ENCODE measurements around the gene ACTN4. TPM values are rescaled to one million over a fixed set of nuclear protein-coding genes. Genes with fewer than 3 reads are reported as not detected.

ACTN4 gene
- total RNA-seq, 5 donors from 2014 or later (not counting 1 experiment from before 2014, with no cell fraction given) = 100.0 to 201 (median 175) TPM

DNA sequence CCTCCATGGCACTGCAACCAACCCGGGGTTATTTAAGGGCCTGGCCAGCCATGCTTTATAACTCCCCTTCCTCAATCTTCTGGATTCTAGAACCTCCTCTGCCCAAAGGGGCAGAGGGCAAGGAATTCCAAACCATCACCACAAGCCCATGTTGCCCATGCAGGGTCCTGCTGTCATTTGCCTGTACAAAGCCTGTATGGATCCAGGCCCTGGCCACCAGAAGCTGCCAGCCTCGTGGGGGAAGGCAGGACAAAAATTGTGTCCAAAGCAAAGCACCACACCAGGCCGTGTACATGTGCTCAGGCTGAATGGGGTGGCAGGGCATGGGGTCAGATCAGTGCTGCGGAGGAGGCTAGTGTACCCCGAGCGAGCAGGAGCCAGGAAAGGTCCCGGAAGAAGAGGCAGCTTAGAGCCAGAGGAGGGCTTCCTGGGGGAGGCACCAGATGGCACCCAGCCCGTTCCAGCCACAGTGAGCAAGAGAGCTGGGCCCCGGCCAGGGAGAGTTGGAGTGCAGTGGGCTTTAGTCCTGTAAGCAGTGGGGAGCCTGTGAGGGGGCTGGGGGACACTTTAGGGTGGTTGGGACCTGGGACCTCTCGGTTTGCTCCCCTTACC lies 61.1 kb downstream of the ACTN4 start:
- ATAC-seq (replicated peaks in 1 of 4) (no peak), DNase-seq (no peak)
- no peaks in the 10 kb centered on the region for H3K27me3 ChIP-seq (replicated peaks in 1 of 2; ENCODE audit: control insufficient read depth in 2 of 2, extremely low read depth in 1 of 2, insufficient read depth in 2 of 2, low read length in 1 of 2)
- POLR2A ChIA-PET = no interaction called here
- H3K4me3 Mint-ChIP-seq = no peak overlapping the region
- peaks cover 39% of the 10 kb centered on the region for H3K36me3 Mint-ChIP-seq
- no peaks in the 10 kb centered on the region for H3K9me3 Mint-ChIP-seq
- H3K4me1 Mint-ChIP-seq = no peaks in the 10 kb centered on the region
- H3K9me3 ChIP-seq = no peaks in the 10 kb centered on the region
- no peak overlapping the region for H3K27ac Mint-ChIP-seq
- no peaks in the 10 kb centered on the region for H3K4me1 ChIP-seq (ENCODE audit: control insufficient read depth in 1 of 2, extremely low read depth in 1 of 2, insufficient read depth in 2 of 2, low read length in 2 of 2)
- CTCF ChIA-PET = no interaction called here
- 95% methylated on average over 8 of the region's 10 CpGs for WGBS (ENCODE audit: insufficient coverage)
- H3K36me3 ChIP-seq (ENCODE audit: control insufficient read depth in 2 of 2, extremely low read depth in 1 of 2, insufficient read depth in 1 of 2, low read length in 1 of 2) = peaks cover 6 to 95% of the 10 kb centered on the region in 2 donors
- no peak overlapping the region for H3K27ac ChIP-seq (ENCODE audit: low read length)
- no peak overlapping the region for H3K4me3 ChIP-seq (ENCODE audit: control insufficient read depth in 1 of 2, extremely low read depth in 1 of 2, low read length in 1 of 2)
- H3K27me3 Mint-ChIP-seq = no peaks in the 10 kb centered on the region

GRCh38 chr19:38709119-38709518 lies 61.7 kb downstream of the ACTN4 start:
- 88% methylated on average over 9 of the region's 10 CpGs for WGBS (ENCODE audit: insufficient coverage)
- no peaks in the 10 kb centered on the region for H3K27me3 ChIP-seq (replicated peaks in 1 of 2; ENCODE audit: control insufficient read depth in 2 of 2, extremely low read depth in 1 of 2, insufficient read depth in 2 of 2, low read length in 1 of 2)
- no peaks in the 10 kb centered on the region for H3K9me3 Mint-ChIP-seq
- H3K4me1 Mint-ChIP-seq = no peaks in the 10 kb centered on the region
- H3K27ac ChIP-seq (ENCODE audit: low read length) = no peak overlapping the region
- H3K36me3 Mint-ChIP-seq = peaks cover 37% of the 10 kb centered on the region
- ChIA-PET CTCF (no interaction called here), POLR2A (no interaction called here)
- ATAC-seq (replicated peaks in 1 of 4) (no peak), DNase-seq (no peak)
- peaks cover 6 to 99% of the 10 kb centered on the region in 2 donors for H3K36me3 ChIP-seq (ENCODE audit: control insufficient read depth in 2 of 2, extremely low read depth in 1 of 2, insufficient read depth in 1 of 2, low read length in 1 of 2)
- no peak overlapping the region for H3K27ac Mint-ChIP-seq
- no peak overlapping the region for H3K4me3 ChIP-seq (ENCODE audit: control insufficient read depth in 1 of 2, extremely low read depth in 1 of 2, low read length in 1 of 2)
- no peaks in the 10 kb centered on the region for H3K27me3 Mint-ChIP-seq
- H3K4me1 ChIP-seq (ENCODE audit: control insufficient read depth in 1 of 2, extremely low read depth in 1 of 2, insufficient read depth in 2 of 2, low read length in 2 of 2) = no peaks in the 10 kb centered on the region
- H3K4me3 Mint-ChIP-seq = no peak overlapping the region
- no peaks in the 10 kb centered on the region for H3K9me3 ChIP-seq

GRCh38 chr19:38709671-38710415 lies 62.4 kb downstream of the ACTN4 start:
- no peak overlapping the region for H3K27ac ChIP-seq (ENCODE audit: low read length)
- no peak overlapping the region for H3K4me3 Mint-ChIP-seq
- ChIA-PET POLR2A (no interaction called here), CTCF (interaction anchor here in 1 of 2 donors (0.6 kb wide), 1 partner anchor 332 kb away, joined by 3 read pairs; no protein-coding TSS in a partner anchor)
- H3K27ac Mint-ChIP-seq = no peak overlapping the region
- H3K36me3 Mint-ChIP-seq = peaks cover 34% of the 10 kb centered on the region
- H3K9me3 ChIP-seq = no peaks in the 10 kb centered on the region
- no peaks in the 10 kb centered on the region for H3K27me3 ChIP-seq (replicated peaks in 1 of 2; ENCODE audit: control insufficient read depth in 2 of 2, extremely low read depth in 1 of 2, insufficient read depth in 2 of 2, low read length in 1 of 2)
- DNase-seq (no peak), ATAC-seq (replicated peaks in 1 of 4) (no peak)
- WGBS (ENCODE audit: insufficient coverage) = 97% methylated on average over 20 of the region's 27 CpGs
- H3K9me3 Mint-ChIP-seq = no peaks in the 10 kb centered on the region
- no peaks in the 10 kb centered on the region for H3K4me1 Mint-ChIP-seq
- H3K27me3 Mint-ChIP-seq = no peaks in the 10 kb centered on the region
- no peak overlapping the region for H3K4me3 ChIP-seq (ENCODE audit: control insufficient read depth in 1 of 2, extremely low read depth in 1 of 2, low read length in 1 of 2)
- H3K36me3 ChIP-seq (ENCODE audit: control insufficient read depth in 2 of 2, extremely low read depth in 1 of 2, insufficient read depth in 1 of 2, low read length in 1 of 2) = peaks cover 11 to 100% of the 10 kb centered on the region in 2 donors
- H3K4me1 ChIP-seq (ENCODE audit: control insufficient read depth in 1 of 2, extremely low read depth in 1 of 2, insufficient read depth in 2 of 2, low read length in 2 of 2) = no peaks in the 10 kb centered on the region

GRCh38 chr19:38710416-38710702 lies 62.9 kb downstream of the ACTN4 start:
- H3K4me3 Mint-ChIP-seq = no peak overlapping the region
- ChIA-PET CTCF (no interaction called here), POLR2A (no interaction called here)
- Histone ChIP-seq H3K4me1 (ENCODE audit: control insufficient read depth in 1 of 2, extremely low read depth in 1 of 2, insufficient read depth in 2 of 2, low read length in 2 of 2) (no peaks in the 10 kb centered on the region), H3K36me3 (ENCODE audit: control insufficient read depth in 2 of 2, extremely low read depth in 1 of 2, insufficient read depth in 1 of 2, low read length in 1 of 2) (peaks cover 13 to 96% of the 10 kb centered on the region in 2 donors), H3K9me3 (no peaks in the 10 kb centered on the region), H3K4me3 (ENCODE audit: control insufficient read depth in 1 of 2, extremely low read depth in 1 of 2, low read length in 1 of 2) (no peak overlapping the region), H3K27ac (ENCODE audit: low read length) (no peak overlapping the region), H3K27me3 (replicated peaks in 1 of 2; ENCODE audit: control insufficient read depth in 2 of 2, extremely low read depth in 1 of 2, insufficient read depth in 2 of 2, low read length in 1 of 2) (no peaks in the 10 kb centered on the region)
- 100% methylated on average over 1 of the region's 2 CpGs for WGBS (ENCODE audit: insufficient coverage)
- H3K27ac Mint-ChIP-seq = peak overlapping the region in 1 of 2 donors; percentile 12
- H3K4me1 Mint-ChIP-seq = no peaks in the 10 kb centered on the region
- no peaks in the 10 kb centered on the region for H3K9me3 Mint-ChIP-seq
- DNase-seq (no peak), ATAC-seq (replicated peaks in 1 of 4) (no peak)
- H3K36me3 Mint-ChIP-seq = peaks cover 34% of the 10 kb centered on the region
- H3K27me3 Mint-ChIP-seq = no peaks in the 10 kb centered on the region

GRCh38 chr19:38710928-38711725 lies 63.7 kb downstream of the ACTN4 start:
- Mint-ChIP-seq H3K27ac (no peak overlapping the region), H3K27me3 (no peaks in the 10 kb centered on the region), H3K4me3 (no peak overlapping the region), H3K36me3 (peaks cover 34% of the 10 kb centered on the region), H3K4me1 (no peaks in the 10 kb centered on the region), H3K9me3 (no peaks in the 10 kb centered on the region)
- Histone ChIP-seq H3K4me3 (ENCODE audit: control insufficient read depth in 1 of 2, extremely low read depth in 1 of 2, low read length in 1 of 2) (no peak overlapping the region), H3K9me3 (no peaks in the 10 kb centered on the region), H3K36me3 (ENCODE audit: control insufficient read depth in 2 of 2, extremely low read depth in 1 of 2, insufficient read depth in 1 of 2, low read length in 1 of 2) (peaks cover 16 to 89% of the 10 kb centered on the region in 2 donors), H3K27ac (ENCODE audit: low read length) (no peak overlapping the region), H3K4me1 (ENCODE audit: control insufficient read depth in 1 of 2, extremely low read depth in 1 of 2, insufficient read depth in 2 of 2, low read length in 2 of 2) (no peaks in the 10 kb centered on the region), H3K27me3 (replicated peaks in 1 of 2; ENCODE audit: control insufficient read depth in 2 of 2, extremely low read depth in 1 of 2, insufficient read depth in 2 of 2, low read length in 1 of 2) (no peaks in the 10 kb centered on the region)
- CTCF ChIA-PET = interaction anchor here in 1 of 2 donors (0.5 kb wide), 2 partner anchors 12 to 1594 kb away, joined by 3 to 5 read pairs; no protein-coding TSS in a partner anchor
- POLR2A ChIA-PET = no interaction called here
- WGBS (ENCODE audit: insufficient coverage) = 93% methylated on average over 25 of the region's 25 CpGs
- ATAC-seq (replicated peaks in 1 of 4) (no peak), DNase-seq (no peak)

- 95% methylated on average over 11 of the region's 12 CpGs for WGBS (ENCODE audit: insufficient coverage)
- Histone ChIP-seq H3K4me3 (ENCODE audit: control insufficient read depth in 1 of 2, extremely low read depth in 1 of 2, low read length in 1 of 2) (no peak overlapping the region), H3K27ac (ENCODE audit: low read length) (no peak overlapping the region), H3K36me3 (ENCODE audit: control insufficient read depth in 2 of 2, extremely low read depth in 1 of 2, insufficient read depth in 1 of 2, low read length in 1 of 2) (peaks cover 16 to 86% of the 10 kb centered on the region in 2 donors), H3K27me3 (replicated peaks in 1 of 2; ENCODE audit: control insufficient read depth in 2 of 2, extremely low read depth in 1 of 2, insufficient read depth in 2 of 2, low read length in 1 of 2) (no peaks in the 10 kb centered on the region), H3K9me3 (no peaks in the 10 kb centered on the region), H3K4me1 (ENCODE audit: control insufficient read depth in 1 of 2, extremely low read depth in 1 of 2, insufficient read depth in 2 of 2, low read length in 2 of 2) (no peaks in the 10 kb centered on the region)
- ATAC-seq (replicated peaks in 1 of 4) (no peak), DNase-seq (no peak)
- no peaks in the 10 kb centered on the region for H3K27me3 Mint-ChIP-seq
- ChIA-PET POLR2A (no interaction called here), CTCF (interaction anchor here in 1 of 2 donors (0.5 kb wide), 2 partner anchors 12 to 1594 kb away, joined by 3 to 5 read pairs; no protein-coding TSS in a partner anchor)
- no peak overlapping the region for H3K27ac Mint-ChIP-seq
- no peaks in the 10 kb centered on the region for H3K4me1 Mint-ChIP-seq
- H3K9me3 Mint-ChIP-seq = no peaks in the 10 kb centered on the region
- no peak overlapping the region for H3K4me3 Mint-ChIP-seq
- peaks cover 37% of the 10 kb centered on the region for H3K36me3 Mint-ChIP-seq
These were observed 64.3 kb downstream of the ACTN4 start for GRCh38 chr19:38711726-38712153.

Measured in T-cell (primary cell).